HG03571 (cell line): ENCODE measurements around the gene ARF3.
"Not testable (repeated sequence)": the region's sequence is repeated elsewhere in the genome, so short reads cannot be mapped to it uniquely, and the experiment has no call there.

ENCODE experiments used
- ATAC-seq: cut with Tn5 transposase; IDR thresholded peaks from one replicate; pipeline ENCODE4 v1.9.1; 2021; ENCODE audit not compliant: unreplicated experiment

ARF3 gene

GRCh38 chr12:48932878-48933277, 24.4 kb downstream of the ARF3 start:
- ATAC-seq = no peak

DNA sequence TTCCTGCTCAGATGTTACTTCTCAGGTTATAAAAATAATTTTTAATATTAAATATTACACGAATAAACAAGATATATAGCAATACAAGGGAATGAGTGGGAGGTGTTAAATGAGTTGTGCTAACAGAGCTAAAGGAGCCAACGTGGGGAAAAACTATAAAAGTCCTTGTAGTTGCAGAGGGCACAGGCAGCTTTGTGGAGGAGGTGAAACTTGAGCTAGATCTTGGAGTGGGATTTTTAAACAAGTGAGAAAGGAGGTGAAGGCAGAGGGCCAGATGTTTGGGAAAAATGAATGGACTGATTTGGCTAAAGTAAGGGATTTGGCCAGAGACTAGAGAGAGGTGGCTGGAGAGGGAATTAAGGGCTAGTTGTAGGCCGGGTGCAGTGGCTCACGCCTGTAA, 26.8 kb downstream of the ARF3 start:
- ATAC-seq = no peak

- ATAC-seq = no peak
These were observed 27.7 kb downstream of the ARF3 start for GRCh38 chr12:48929551-48929950.

- no peak for ATAC-seq
These were observed 30.0 kb downstream of the ARF3 start for GRCh38 chr12:48927261-48927660.

- peak; percentile 53 for ATAC-seq
These were observed 31.8 kb downstream of the ARF3 start, which contains the start of gene FKBP11 for GRCh38 chr12:48925304-48926011. TSS of gene FKBP11 (minus strand) at chr12:48925492. CDS start at chr12:48925428, 64 bp downstream.

DNA sequence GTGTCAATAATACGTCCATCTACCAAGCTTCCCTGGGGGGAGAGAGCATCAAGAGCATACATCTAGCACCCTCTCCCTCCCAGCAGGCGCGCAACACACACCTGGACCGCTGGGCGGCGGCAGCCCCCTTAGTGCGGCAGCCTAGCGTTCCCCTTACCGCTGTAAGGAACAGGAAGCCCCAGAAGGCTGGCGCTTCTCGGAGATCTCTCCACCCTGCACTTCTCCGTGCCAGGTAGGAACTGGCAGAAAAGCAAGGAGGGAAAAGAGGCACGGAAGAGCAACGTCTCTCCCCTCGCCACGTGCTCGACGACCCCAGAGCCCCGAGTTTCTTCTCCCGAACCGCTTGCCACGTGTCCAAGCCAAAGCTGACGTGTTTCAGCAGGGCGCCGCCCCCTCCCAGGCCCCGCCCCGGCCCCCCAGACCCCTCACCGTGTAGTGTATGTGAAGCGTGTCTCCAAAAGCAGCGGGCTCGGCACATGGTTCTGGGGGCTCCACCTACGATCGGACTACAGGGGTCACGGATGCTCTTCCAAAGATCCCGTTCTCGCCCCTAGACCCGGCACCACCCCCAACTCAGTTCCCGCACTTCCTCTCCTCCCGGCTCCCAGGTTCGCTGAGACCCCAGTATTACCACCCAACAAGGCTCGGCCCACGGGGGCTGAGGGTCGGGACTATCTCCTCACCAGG, 32.5 kb downstream of the ARF3 start:
- peak; percentile 82 for ATAC-seq

DNA sequence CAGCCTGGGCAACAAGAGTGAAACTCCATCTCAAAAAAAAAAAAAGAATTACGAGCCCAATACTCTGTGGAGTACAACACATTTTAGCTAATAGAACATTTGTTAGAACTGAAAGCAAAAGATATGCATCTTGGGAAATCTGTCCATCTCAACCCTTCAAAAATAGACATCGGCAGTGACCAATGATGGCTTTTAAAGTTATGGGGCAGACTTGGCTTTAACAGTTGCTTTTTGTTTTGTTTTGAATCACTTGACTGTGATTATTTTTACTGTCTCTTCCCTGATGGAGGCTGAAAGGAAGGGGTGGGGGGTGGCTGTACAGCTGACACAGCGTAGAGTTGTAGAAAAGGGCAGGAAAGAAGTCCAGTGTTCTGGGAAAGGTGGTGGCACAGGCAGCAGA, 34.2 kb downstream of the ARF3 start:
- ATAC-seq = no peak

DNA sequence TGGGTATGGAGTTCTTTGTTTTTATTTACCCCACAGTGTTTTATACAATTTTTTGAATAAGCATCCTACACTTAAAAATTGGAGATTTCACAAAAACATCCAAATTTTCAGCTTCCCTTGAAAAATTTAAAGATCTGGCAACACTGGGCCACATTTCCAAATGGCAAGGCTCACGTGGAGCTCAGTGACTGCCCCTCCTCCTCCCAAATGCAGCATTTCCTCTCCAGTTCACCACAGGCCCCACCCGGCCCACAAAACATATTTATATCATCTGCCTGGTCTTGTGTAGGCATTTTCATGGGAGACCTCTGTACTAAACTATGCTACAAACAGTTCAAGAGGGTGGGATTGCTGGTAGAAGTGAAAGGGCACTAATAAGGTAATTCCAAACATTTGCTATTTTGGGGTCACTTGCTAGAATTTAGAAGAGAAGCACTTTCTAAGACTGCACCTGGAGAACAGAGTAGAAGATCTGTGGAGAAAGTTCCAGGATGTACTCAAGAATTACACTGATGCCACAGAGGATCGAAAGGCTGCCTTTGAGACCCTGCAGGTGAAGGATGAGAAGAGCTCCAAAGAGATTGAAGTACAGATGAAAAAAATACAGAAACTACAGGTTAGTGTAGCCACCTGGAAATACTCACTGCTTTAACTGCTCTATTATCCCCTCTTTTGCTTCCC, 39.3 kb downstream of the ARF3 start:
- no peak for ATAC-seq

DNA sequence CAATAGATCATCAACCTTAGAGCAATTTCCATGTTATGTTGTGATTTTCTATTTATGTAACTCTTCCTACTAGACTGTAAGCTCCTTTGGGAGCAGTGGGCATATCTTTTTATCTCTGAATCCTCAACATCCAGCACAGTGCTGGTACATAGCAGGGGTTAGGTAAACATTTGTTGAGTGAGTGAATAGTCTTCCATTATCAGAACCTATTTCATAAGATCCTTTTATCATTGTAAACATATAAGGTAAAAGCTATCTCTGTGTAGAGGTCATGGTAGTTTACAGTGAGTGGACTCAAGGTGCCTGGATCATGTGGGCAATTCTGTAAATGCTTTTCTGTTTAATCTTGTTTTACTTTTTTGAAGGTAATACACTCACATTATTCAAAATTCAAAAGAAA, 47.1 kb downstream of the ARF3 start:
- no peak for ATAC-seq

- not testable (repeated sequence) for ATAC-seq
These were observed 47.6 kb downstream of the ARF3 start for GRCh38 chr12:48909698-48910097.

DNA sequence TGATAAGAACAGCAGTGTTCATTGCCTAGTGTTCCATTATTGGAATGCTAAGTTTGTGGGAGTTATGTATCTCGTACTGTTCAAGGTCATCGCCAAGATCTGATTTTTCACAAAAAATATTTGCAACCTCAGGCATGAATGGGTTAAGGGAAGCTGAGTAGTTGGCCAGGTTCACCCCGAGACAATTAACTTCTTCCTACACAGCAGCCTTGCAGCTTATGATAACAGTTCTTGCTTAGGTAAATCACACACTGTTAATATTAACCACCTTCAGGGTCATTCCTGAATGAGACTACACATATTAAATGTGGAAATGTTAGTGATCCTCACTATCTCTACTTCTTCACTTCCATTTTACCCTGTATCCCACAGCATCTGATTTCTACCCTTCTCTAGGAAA, 50.0 kb downstream of the ARF3 start:
- no peak for ATAC-seq

DNA sequence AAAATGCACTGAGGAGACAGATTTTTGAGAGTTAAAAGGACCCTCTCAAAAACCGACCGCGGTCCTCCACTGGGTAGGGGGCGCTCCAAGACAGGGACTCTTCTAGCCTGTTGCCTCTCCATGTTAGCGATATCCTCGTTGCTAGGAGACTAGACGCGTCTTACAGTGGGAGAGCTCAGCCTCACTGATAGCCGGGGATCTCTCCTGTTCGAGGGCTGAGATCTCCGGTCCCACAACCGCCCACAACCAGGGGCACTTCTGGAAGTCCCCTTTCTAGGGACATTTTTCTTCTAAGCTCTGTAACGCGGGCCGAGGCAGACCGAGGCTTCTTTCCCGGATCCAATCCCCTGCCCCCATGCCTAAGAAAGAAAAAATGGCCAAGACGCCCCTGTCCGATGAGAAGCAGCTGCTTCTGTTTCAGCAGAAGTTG, 53.3 kb downstream of the ARF3 start:
- no peak for ATAC-seq

DNA sequence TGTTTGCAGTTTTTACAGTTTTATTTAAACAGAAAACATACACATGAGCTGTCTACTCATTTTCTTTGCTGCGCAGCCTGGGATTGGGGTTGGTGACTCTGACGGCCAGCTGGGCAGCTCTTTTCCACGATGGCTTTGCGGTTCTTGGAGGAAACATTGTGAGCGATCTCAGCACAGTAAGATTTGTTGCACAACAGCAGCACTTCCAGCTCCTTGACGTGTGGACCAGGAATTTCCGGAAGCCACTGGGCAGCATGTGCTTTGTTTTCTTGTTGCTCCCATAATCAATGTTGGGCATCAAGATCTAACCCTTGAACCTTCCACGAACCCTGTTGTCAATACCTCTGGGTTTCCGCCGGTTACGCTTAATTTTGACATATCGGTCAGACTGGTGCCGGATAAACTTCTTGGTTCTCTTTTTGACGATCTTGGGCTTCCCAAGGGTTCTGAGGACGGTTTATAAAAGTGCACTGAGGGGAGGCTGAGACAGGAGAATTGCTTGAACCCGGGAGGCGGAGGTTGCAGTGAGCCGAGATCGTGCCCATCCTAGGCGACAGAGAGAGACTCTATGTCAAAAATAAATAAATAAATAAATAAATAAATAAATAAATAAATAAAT, 53.8 kb downstream of the ARF3 start:
- no peak for ATAC-seq

DNA sequence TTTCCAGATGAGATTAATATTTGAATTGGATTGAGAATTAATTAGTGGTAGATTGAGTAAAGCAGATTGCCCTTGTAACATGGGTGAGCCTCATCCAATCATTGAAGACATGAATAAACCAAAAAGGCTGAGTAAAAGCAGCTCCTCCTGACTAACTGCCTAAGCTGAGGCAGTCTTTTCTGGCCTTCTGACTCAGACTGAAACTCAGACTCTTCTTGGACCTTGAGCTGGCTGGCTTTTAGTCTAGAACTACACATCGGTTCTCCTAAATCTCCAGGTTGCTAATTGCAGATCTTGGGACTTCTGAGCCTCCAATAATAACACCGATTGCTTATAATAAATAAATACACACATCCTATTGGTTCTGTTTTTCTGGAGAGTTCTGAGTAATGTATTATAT, 56.0 kb downstream of the ARF3 start:
- ATAC-seq = no peak

- ATAC-seq = no peak
These were observed 57.6 kb downstream of the ARF3 start for GRCh38 chr12:48899651-48900050.

DNA sequence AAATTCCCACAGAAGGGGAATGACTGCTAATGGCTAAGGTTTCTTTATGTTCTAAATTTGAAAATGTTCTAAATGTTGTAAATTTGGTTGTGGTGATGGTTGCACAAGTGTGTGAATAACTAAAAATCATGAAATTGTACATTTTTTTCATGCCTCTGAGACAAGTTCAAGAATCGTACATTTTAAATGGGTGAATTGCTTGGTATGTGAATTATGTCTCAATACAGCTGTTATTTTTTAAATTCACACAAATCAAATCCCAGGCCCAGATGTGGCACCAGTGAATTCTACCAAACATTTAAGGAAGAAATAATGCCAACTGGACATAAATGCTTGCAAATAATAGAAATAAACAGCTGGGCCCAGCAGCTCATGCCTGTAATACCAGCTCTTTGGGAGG, 63.0 kb downstream of the ARF3 start:
- no peak for ATAC-seq

DNA sequence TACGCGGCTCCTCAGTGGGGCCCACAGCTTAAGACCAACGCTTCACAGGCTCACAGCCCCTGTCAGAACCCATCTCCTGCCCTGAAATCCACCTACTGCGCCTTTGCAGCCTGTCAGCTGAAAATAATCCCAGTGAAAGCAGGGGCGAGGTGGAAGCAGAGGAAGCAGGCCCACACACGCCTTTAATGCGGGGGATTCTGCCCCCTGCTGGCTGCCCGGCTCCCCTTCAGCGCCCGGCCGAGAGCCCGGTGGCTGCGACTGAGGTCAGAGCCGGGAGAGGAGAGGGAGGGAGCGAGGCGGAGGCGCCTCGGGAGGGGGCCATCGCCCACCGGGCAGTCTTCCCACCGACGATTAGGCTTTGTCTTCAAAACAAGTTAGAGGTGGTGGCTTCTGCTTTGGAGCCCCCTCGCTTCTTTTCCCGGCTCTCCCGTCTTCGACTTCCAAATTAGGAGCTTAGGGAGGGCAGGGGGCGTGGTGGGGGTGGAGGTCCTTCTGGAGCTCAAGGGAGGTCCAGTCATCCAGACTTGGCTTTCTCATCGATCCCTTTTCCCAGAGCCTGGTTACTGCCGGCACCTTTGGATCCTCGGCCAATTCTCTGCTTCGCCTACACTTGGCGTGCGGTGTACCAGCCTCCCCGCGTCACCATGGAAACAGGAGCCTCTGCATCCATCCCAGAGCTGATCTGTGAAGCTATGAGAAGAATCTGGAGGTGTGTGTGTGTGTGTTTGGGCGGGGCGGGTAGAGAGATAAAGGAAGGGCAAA, 66.4 kb downstream of the ARF3 start:
- ATAC-seq = no peak

DNA sequence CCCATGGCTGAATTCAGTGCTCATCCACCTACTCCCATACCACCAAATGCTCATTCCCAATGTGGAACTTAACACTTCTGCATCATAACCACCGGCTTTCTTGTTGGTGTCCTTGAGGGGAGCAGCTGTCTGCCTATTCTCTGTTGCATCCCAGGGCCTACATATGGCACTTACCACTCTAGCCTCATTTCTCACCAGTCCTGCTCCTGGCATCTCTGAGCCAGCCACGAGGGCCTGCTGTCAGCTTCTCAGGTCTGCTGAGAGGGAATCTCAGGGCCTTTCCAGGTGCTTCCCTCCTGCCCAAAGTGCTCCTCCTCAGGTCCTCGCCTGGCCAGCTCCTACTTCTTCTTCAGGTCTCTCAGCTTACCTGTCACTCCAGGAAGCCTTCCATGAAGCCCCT, 67.6 kb downstream of the ARF3 start:
- ATAC-seq = no peak
